LHCN-M2 (cell line): ENCODE measurements around the gene IGHMBP2. TPM values are rescaled to one million over a fixed set of nuclear protein-coding genes. Genes with fewer than 3 reads are reported as not detected.

Experiments used
- DNase-seq: peaks from one replicate; pipeline ENCODE4 v3.0.0-alpha.2; 2012; ENCODE audit warnings: low read depth
- total RNA-seq: library from RNA; depleted of rRNA; stranded (reverse); fragments of >200 nt; gene quantifications from 2 replicates; pipeline ENCODE4 v1.2.3, GENCODE V29; 2014

IGHMBP2 gene
- total RNA-seq, 1 experiment from 2014 or later: 7.1 TPM

DNA sequence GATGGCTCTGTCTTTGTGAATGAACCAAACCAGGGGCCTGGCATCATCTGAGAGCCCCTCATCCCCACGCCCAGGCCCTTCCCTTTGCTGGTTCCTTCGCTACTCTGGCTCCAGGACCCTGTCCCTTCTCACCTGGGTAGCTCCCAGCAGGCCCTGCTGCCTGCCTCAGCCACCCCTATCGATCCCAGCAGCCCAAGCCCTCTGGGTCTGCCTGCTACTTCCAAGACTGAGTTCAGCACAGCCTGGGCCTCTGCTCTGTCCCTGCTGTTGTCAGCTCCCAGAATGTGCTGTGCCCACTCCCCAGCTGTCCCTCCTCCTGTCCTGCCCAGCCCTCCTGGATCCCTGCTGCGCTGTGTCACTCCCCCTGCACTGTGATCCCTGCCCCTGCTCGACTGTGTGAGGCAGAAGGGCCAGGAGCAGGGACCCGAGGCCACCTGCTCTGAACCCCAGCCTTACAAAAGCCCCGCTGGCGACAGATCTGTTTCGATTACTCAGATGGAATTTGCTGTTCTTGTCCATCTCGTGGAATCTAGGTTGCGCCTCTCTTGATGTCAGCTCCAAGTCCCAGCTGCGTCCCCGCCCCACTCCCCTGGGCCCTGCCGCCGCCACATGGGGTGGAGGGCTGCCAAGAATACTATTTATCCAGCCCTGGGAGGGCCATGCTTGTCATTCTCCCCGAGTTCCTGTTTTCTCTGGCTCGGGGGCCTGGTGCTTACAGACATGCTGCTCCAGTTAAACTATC, 13.0 kb upstream of the IGHMBP2 start:
- DNase-seq: peak; percentile 85

DNA sequence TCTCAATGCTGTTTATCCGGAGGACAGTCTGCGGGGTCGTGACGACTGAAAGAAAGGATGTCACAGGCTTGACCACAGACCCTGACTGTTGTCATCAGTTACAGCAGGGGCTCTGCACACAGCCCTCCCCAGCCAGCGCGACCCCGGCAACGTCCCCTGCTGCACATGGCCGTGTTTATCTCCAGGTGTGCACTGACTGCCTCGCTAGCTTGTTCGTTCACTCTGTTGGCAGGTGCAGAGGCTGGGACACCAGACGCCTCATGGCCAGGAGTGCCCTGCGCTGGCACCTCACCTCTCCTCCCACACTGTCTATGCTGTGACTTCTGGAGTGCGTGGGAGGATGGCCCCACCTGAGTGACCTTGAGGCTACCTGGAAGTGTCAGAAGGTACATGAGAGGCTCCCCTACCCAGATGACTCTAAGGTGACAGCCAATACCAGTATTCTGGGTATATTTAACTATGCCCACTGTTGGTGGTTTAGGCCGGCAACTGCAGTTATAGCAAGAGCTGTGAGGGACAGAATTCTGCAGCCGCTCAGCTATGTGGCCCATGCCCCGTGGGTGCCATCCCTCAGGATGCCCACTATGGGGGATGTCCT, 12.2 kb upstream of the IGHMBP2 start:
- DNase-seq: no peak

DNA sequence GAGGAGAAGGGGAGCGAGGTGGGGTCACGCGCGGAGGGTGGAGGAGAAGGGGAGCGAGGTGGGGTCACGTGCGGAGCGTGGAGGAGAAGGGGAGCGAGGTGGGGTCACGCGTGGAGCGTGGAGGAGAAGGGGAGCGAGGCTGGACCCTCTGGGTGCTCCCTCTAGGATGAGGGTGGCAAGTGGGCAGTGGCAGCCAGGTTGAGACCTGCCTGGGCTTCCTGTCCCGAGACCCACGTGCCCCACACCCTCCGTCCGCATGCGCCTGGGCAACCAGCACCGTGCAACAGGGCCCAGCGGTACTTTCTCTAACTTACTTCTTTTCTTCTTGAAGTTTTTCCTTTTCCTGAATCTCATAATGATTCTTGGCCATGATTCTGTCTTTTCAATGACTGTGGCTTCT, 11.1 kb upstream of the IGHMBP2 start:
- no peak for DNase-seq

DNA sequence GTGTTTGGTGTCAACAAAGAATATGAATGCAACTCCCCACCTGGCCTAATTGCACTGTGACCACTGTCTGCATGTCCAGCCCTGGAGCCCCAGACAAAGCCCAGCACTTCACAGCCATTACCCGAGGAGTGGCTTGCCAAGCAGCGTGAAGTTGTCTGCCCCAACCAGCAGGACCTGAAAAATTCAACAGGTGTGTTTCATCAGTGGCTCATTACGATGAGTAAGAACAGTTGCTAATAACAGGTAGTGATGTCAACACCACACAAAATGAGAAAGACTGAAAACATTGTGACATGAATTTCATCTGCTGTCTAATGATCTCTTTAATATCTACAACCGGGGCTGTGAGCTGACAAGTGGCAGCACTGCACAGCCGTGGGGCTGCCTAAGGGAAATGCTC, 10.4 kb upstream of the IGHMBP2 start:
- no peak for DNase-seq

DNA sequence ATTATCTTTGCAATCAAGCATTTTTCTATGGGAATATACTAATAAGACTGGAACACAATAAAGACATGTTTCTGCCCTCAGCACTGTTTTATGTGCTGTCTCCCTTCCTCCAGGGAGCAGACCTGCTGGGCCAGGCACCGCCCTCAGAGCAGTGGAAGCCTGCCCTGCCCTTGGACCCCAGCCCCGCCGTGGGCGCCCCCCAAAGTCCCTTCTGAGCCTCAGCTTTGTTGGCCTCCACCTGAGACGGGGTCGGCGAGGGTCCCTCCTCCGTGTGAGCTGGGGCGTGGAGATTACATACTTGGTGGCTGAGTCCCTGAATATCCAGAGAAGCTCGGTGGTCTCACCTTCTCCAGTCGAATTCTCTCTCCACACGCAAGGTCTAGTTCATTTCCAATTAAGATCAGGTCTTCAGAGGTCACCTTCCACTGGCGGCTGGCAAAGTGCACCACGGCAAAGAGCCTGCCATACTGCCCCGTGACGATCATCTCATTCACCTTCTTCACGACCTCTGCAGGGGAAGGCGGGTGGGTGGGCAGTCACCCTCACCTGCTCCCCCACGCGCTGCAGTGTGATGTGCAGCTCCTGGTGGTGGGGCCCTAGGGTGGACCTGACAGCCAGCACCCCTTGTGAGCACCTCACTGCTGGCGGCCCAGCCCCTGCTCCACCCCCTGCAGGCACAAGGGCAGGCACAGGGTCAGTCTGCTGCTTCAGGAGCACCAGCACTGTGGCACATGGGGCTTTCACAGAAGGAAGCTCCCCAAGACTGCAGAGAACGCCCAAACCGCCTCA, 7.3 kb upstream of the IGHMBP2 start:
- no peak for DNase-seq

DNA sequence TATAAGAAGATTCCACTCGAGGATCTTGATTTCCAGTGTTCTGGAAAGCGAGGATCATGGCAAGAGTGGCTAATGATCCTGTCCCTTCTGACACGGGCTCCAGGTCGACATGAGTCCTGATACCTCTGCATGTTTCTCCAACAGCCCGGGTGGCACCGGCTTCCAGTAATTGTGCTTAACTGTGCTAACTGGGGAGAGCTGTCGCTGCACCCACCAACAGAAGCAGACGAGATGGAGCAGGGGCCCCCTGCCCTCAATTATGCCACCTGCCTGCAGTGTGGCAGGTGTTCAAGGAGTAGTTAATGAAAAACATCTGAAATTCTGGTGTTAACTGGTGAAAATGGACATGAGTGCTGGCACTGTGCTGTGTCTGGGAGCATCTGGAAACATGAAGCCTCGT, 6.2 kb upstream of the IGHMBP2 start:
- DNase-seq: no peak

DNA sequence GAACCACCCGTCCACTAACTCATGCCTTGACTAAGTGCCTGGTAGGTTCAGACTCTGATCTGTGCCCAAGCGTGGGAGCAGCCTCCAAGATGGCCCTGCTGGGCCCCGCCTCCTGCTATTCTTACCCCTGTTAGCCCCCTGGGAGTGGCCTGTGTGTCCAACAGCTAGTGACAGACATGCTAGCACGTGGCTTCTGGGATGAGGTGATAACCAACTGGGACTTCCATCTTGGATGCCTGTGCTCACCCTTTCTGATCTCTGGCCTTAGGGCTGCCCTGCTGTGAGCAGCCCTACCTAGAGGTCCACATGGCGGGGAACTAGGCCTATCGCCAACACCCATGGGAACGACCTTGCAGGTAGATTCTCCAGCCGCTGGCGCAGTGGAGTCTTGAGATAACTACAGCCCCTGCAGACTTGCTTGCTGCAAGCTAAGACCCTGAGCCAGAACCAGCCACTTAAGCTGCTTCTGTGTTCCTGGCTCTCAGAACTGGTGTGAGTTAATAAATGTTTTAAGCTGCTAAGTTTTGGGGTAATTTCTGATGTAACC, 2.8 kb upstream of the IGHMBP2 start:
- DNase-seq: no peak

DNA sequence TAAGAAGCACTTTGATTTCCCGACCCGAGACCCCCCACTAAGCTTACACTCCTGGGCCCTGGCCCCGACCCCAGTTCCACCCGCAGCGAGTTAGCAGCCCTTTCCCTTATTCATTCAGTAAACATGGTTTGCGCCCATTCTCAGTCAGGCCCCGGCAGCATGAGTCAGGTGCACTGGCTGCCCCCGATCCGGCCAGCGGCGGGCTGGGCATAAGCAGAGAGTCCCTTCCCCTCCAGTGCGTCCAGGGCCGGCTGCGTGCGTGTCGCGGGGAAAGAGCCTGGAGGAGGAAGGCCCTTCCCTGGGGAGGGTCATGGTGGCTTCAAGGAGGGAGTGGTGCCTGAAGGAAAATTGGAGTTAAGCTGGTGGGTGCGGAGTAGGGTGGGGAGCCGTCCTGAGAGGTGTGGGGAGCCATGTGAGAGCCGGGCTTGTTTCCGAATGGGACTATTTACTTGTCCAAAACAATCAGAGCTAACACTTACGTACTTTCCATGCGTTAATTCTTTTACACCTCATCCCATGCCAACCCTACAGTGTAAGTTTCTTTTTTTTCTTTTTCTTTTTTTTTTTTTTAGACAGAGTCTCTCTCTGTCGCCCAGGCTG, 657 bp downstream of the IGHMBP2 start:
- peak; percentile 13 for DNase-seq

DNA sequence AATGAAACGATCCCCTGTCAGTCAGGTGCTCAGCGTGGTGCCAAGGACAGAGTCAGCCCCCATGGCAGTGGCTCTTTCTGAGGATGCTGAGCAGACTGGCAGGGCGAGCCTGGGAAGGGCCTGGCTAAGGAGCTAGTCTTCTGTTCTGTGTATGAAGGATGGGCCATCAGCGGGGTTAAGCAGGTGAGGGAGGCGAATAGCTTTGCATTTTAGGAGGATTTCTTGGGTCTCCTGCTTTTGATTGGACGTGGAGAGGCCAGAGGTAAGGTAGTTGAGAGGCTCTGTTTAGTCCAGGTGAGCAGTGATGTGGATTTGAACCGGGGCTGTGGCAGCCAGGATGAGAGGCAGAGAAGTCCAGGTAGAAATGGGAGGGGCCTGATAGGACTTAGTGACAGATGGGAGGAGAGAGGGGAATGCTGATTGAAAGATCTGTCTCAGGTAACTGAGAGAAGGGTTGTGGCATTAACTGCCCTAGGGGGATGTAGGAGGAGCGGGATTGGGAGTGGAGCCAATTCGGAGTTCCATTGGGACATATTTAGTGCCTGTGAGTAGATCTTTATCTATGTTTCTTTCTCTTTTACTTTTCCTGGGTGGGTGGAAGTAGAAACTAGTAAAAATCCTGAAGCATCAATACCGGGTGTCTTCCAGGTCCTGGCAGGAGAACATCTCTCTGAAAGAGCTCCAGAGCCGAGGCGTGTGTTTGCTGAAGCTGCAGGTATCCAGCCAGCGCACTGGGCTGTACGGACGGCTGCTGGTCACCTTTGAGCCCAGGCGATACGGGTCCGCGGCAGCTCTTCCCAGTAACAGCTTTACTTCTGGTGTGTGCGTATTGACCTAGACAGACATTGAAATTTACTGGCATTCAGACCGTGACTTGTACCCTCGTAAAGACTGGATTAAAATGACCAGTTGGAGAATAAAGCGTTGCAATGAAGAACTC, 2.0 kb downstream of the IGHMBP2 start:
- no peak for DNase-seq

DNA sequence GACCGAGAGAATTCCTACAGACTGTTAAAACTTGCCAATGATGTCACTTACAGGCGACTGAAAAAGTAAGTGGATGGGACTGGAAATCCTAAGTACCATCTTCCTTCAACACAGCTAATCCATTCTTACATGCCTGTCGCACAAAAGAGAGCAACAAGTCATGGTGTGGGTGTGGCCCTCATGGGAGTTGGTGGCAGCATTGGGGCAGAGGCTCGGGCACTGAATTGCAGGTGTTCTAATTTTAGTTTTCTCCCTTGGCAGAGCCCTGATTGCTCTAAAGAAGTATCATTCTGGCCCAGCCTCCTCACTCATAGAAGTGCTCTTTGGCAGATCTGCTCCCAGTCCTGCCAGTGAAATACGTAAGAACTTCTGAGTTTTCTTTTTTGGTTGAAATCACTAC, 4.6 kb downstream of the IGHMBP2 start:
- DNase-seq: no peak

DNA sequence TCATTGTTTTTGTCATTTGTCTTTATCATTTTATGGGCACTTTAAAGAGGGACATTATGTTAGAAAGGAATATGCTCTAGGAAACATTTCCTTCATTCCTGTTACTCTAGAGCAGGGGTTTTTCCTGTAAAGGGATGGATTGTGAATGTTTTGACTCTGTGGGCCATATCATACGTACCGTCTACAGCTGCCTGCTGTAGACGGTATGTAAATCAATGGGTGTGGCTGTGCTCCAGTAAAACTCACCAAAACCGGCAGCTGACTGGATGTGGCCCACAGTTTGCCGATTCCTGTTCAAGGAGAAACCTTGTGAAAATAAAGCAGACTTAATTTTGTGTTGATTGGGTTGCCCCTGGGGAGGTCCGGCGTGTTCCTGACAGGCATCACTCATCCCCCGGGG, 7.3 kb downstream of the IGHMBP2 start:
- DNase-seq: no peak

DNA sequence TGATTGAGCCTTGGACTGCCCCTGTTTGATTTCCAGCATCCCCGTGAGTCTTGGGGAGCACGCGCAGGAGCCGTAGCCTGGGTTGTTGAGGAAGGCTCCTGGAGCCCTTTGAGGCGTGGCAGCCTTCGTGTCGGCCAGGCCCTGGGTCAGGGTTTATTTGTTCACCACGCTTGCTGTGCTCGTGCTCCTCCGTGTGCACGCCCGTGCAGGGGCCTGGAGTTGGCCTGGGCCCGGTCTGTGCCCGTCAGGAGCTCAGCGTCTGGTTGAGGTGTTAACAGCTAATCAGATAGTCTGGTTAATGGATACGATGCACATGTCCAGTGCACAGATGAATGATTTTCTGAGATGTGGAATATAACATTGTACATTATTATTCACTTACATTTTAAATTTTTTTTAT, 8.0 kb downstream of the IGHMBP2 start:
- no peak for DNase-seq

DNA sequence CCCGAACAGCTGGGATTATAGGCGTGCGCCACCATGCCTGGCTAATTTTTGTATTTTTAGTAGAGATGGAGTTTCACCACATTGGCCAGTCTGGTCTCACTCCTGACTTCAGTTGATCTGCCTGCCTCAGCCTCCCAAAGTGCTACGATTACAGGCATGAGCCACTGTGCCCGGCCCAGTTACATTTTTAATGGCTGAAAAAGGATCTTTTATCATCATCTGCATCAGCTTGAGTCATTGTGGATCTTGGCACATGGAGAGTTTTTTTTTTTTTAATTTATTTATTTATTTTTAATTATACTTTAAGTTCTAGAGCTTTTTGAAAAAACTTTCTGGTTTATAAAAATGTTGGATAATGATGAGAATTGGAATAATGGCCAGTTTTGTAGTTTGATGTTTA, 8.6 kb downstream of the IGHMBP2 start:
- DNase-seq: no peak

DNA sequence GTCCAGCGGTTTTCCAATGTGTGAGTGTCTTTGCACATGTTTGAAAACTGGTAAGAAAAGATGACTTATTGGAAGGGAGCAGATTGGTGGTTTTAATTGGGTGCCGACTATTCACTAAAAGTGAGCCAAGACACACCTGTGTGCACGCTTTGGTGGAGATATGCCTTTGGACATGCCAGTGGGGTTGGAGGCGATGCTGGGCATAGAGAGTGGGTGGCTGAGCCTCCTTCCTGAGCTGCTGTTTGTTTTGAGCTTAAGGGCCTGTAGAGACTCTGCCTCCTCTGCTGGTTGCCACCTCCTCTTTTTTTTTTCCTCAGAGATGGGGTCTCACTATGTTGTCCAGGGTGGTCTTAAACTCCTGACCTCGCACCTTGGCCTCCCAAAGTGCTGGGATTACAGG, 9.5 kb downstream of the IGHMBP2 start:
- no peak for DNase-seq

DNA sequence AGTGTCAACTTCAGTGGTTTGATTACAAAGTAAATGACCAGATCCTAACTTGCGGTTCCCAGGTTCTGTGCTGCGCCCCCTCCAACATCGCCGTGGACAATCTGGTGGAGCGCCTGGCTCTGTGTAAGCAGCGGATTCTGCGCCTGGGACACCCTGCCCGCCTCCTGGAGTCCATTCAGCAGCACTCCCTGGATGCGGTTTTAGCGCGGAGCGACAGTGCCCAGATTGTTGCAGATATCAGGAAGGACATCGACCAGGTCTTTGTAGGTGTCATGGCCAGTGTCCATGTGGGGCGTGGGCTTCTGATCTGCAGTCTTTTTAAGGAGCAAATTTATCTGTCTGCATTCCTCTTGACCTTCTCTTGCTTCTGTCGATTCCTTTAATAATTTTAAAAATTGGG, 11.1 kb downstream of the IGHMBP2 start:
- no peak for DNase-seq

DNA sequence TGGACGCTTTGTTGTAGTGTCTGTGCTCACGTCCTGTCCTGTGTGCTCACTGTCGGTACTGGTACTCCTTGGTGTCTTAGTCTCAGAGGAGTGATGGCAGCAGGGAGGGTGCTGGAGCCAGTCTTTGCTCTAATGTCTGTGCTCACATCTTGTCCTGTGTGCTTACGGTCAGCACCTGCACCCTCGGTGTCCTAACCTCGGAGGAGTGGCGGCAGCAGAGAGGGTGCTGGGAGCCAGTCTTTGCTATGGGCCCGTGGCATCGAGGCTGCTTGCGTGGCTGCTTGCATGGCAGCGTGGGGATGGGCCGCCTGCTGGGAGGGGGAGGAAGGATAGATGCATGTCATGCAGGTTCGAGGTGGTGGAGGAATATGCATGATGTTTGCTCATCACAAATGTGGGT, 12.7 kb downstream of the IGHMBP2 start:
- no peak for DNase-seq

DNA sequence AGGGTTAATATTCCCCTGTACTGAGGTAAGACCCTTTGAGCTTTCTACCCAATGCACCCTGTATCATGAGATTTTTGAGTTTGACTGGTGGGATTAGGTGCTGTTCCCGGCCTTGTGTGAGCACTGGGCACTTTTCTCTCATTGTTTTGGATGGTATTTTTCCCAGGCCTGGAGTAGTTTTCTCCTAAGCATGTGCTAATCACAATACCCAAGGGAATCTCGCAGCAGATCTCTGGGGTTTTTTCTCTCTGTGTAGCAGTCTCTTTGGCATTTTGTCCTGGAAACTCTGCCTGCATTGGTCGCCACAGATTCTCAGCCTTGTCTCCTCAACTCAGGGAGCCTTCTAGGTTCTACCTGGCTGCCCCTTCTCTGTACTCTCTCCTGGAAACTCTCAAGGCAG, 19.9 kb downstream of the IGHMBP2 start:
- DNase-seq: no peak

DNA sequence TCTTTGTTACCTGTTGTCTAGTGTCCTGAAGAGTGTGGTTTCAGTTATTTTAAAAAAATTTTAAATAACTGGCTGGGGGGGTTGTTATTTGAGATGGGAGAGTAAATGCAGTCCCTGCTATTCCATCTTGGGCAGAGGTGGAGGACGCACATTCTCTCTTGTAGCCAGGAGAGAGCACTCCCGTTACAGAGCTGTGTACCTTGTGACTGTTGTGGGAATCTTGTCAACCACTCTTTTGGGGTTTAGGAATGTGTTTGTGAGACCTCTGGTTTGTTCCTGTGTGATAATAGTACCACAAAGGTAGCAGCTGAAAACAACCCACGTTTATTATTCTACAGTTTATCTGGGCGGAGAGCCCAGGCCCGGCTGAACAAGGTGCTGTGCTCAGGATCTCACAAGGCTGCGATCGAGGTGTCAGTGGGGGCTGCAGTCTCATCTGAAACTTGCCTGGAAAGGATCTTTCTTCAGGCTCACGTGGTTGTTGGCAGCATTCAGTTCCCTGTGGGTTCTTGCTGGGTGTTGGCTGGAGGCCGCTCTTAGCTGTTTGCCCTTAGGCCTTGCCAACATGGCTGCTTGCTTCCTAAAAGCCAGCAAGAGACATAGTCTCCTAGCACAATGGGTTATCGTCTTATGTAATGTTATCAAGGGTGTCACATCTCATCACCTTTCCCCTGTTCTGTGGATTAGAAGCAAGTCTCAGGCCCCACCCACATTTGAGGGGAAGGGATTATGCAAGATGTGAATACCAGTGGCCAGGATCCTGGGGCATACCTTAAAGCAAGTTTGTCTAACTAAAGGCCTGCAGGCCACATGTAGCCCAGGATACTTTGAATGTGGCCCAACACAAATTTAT, 20.6 kb downstream of the IGHMBP2 start:
- DNase-seq: no peak

DNA sequence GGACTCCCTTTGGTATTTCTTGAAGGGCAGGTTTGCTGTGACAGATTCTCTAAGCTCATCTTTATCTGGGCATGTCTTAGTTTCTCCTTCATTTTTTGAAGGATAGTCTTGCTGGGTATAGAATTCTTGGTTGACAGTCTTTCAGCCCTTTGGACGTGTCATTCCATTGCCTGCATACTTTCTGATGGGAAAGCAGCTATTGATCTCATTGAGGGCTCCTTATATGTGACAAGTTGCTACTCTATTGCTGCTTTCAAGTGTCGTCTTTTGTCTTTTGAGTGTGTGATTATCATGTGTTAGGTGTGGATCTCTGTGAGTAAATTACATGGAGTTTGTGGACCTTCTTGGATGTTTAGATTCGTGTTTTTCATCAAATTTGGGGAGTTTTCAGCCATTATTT, 21.9 kb downstream of the IGHMBP2 start:
- peak; percentile 11 for DNase-seq
